Fibroblast of pulmonary artery (primary cell): ENCODE measurements around the gene PDGFA.

ENCODE experiments used
- DNase-seq: peaks from one replicate; pipeline ENCODE4 v3.0.0-alpha.2; 2010; ENCODE audit warnings: low read depth
- H3K4me3 ChIP-seq: replicated peaks from 2 replicates; pipeline ENCODE4 v1.5.1; 2011; ENCODE audit warnings: low read depth, mild to moderate bottlenecking, control low read depth, low read length, moderate library complexity
- TF ChIP-seq, protein P1 (sequence below): IDR thresholded peaks from 2 replicates; pipeline ENCODE4 v1.5.1; 2011; ENCODE audit warnings: mild to moderate bottlenecking, control low read depth, low read length, inconsistent platforms; ENCODE audit errors: missing control alignments

PDGFA gene

DNA sequence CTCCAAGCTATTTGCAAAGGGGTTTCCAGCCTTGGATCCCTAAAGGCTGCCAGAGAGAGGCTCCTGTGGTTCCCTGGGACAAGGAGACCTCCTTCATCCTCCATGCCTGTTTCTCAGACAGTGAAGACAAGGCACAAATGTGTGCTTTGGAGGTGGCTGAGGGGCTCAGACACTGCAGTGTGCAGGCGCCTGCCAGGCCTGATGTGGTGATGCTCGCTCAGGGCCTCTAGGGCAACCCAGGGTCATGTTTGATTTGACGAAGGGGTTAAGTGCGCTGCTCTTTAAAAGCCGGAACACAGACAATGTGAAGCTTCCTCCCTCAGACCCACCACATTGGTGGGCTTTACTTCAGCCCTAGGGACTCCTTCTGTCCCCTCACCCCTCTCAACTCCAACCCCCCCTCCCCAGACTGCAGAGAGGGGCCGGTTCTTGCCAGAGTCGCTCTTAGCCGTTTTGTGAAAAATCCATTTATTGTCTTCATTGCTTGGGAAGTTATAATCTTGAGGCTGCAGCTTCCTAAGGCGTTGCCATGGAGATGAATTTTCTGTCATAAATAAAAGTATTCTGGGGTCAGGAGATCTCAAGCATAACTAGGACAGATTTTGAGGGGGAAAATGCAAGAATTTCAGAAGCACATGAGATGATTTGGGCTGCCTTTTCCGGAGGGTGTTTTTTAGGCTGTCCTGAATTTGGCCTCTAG, 35.8 kb downstream of the PDGFA start:
- no peak overlapping the region for H3K4me3 ChIP-seq
- DNase-seq: no peak
- TF ChIP-seq, protein P1, sequence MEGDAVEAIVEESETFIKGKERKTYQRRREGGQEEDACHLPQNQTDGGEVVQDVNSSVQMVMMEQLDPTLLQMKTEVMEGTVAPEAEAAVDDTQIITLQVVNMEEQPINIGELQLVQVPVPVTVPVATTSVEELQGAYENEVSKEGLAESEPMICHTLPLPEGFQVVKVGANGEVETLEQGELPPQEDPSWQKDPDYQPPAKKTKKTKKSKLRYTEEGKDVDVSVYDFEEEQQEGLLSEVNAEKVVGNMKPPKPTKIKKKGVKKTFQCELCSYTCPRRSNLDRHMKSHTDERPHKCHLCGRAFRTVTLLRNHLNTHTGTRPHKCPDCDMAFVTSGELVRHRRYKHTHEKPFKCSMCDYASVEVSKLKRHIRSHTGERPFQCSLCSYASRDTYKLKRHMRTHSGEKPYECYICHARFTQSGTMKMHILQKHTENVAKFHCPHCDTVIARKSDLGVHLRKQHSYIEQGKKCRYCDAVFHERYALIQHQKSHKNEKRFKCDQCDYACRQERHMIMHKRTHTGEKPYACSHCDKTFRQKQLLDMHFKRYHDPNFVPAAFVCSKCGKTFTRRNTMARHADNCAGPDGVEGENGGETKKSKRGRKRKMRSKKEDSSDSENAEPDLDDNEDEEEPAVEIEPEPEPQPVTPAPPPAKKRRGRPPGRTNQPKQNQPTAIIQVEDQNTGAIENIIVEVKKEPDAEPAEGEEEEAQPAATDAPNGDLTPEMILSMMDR: no peak

DNA sequence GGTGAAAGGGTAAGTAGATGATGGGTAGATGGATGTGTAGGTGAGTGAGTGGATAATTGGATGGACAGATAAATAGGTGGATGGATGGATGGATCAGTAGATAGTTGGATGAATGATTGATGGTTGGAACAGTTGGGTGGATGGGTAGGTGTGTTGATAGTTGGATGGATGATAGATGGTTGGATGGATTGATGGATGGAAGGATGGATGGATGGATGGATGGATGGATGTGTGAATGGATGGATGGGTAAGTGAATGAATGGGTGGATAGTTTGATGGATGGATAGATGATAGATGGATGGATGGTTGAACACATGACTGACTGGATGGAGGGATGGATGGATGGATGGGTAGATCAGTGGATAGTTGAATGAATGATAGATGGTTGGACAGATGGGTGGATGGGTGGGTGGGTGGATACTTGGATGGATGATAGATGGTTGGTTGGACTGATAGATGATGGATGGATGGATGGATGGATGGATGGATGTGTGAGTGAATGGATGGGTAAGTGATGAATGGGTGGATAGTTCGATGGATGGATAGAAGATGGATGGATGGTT, 37.0 kb downstream of the PDGFA start:
- H3K4me3 ChIP-seq: no peak overlapping the region
- TF ChIP-seq, protein P1: no peak
- no peak for DNase-seq

DNA sequence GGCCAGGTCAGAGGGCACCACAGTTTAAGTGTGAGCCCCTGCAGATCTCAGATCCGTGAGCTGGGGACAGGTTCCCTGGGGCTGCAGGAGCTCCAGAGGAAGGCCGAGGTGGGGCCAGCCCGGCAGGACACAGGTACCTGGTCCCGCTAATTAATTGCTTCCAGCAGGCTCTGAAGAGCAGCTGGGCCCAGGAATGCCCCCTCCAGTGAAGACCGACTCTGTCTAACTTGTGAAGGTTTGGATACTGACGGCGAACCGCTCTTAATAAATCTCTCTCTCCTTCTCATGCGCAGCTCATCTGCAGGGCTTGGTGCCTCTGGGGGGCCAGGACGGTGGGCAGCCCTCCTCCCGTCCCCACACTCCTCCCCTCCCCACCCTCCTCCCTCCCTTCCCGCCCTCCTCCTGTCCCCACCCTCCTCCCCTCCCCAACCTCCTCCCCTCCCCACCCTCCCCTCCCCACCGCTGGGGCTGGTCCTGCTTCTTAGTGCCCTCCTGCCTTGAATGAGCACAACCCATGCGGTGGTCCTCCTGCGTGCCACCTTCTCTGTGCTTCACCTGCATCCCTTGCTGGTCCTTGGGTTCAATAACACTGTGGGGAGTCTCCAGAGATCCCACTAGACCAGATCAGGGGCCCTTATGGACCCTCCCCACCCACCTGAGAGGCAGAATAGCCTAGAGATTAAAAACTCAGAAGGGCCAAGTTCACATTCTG, 38.3 kb downstream of the PDGFA start:
- DNase-seq: no peak
- TF ChIP-seq, protein P1: no peak
- H3K4me3 ChIP-seq: no peak overlapping the region

DNA sequence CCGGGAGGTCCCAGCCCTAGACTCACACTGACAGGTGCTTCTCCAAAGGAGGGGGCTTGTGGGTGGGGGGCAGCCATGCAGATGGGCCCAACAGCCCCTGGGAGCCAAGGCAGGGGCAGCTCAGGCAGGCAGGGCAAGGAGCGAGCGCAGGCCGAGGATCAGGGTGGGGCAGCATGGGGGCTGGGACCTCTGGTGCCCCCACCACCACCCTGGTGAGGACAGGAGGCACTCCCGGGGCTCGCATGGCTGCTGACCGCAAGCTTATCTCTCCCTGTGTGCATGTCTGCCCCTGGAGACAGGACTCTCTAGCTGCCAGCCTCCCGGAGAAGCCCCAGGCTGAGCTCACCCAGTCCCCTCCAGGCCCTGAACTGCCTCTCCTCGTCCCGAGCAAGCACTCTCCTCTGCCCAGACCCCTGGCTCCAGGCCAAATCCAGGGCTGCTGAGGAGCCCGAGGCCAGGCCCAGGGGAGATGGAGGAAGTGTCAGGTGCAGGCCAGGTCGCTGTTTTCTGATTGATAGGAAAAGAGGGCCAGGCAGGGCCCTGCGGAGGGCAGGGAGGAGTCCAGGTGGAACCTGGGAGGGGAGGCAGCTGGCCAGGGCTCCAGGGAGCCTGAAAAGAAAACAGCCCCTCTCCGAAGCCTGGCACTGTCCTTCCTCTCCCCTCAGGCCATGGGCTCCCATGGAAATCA, 39.0 kb downstream of the PDGFA start:
- H3K4me3 ChIP-seq: no peak overlapping the region
- DNase-seq: no peak
- TF ChIP-seq, protein P1: no peak

DNA sequence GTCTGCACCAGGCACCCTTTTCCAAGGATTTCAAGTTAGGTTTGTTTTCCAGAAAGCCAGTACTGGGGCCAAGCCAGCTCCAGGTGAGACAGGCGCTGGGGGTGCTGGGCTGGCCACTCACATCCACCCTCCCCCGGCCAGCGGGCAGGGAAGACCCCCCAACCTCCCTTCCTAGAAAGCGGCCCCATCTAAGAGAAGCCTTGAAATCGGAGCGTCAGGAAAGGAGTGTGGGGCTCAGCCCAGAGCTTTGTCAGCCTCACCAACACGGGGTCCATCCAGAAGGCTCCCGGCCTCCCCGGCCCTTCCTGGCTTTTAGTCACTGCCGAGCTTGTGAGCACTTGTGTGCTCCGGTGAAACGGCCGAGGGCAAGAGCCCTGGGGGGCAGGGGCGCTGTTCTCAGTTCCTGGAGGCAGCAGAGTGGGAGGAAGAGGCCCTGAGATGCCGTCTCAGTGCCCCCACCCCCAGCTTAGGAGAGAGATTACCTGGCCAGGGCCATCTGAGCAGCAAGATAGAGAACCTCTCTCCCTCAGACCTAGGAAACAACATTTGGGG, 39.6 kb downstream of the PDGFA start:
- no peak for DNase-seq
- no peak overlapping the region for H3K4me3 ChIP-seq
- TF ChIP-seq, protein P1: no peak

DNA sequence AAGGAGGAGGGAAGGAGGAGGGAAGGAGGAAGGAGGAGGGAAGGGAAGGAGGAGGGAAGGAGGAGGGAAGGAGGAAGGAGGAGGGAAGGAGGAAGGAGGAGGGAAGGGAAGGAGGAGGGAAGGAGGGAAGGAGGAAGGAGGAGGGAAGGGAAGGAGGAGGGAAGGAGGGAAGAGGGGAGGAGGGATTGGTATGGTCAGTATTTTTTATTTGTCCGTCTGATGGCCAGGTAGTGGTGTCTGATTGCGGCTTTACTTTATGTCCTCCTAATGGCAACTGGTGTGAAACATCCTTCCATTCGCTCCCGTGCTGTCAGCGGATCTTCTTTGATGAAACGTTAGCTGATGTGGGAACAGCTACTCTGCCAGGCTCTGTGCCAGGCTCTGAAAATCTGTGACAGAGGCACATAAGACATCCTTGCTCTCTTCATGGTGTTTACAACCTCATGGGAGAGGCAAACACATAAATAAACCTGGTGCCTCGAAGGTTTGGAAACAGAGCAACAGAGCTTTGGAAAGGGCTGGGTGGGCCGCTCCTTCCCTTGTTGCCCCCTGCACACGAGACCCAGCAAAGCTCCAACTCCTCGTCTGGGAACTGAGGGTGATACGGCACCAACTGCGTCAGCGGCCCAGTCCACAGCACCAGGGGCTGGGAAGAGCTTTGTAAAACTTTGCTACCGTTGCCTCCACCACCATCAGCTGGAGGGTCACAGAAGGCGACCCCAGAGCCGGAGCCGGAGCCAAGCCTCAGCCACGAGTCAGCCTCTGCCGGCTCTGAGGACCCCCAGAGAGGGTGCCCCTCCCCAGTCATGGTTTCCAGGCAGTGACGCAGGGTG, 40.3 kb downstream of the PDGFA start:
- TF ChIP-seq, protein P1: no peak
- DNase-seq: no peak
- no peak overlapping the region for H3K4me3 ChIP-seq
